ENCODE data around the gene FCRLA.

DNA sequence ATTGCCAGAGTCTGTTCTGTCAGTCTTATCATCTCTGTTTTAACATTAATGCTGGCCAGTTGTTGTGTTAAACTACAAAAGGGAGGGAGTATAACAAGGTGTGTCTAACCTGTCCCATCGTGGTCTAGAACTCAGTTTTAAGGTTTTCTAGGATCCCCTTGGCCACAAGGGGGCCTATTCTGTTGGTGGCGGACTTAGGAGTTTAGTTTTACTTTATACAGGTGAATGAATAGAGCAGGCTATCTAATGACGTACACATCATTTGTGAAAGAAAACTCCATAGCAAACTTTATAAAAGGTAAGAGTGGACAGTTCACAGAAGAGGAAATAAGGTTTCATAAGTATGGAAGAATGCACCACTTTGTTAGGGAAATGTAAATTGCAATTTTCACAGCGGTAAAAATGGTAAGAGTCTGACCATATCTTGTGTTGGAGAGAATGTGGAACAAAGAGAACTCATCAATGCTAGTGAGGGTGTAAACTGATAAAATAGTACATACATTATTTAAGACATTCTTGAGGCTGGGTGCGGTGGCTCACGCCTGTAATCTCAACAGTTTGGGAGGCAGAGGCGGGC, 56.6 kb downstream of the FCRLA start:
- TF ChIP-seq CTCF (IDR thresholded peaks at IDR 0.05) (peak; percentile 56), RCOR1 (IDR thresholded peaks at IDR 0.05; ENCODE audit: low read depth, low read length) (no peak), CEBPB (IDR thresholded peaks at IDR 0.05) (no peak), ZFP36 (IDR thresholded peaks at IDR 0.05; ENCODE audit: borderline replicate concordance, partially characterized antibody) (no peak), RAD21 (conservative IDR thresholded peaks at IDR 0.05 in 1 of 2, IDR thresholded peaks at IDR 0.05 in 1 of 2) (peak; percentile 24 to 35; a peak in 3 of 5 replicates), POLR2A (IDR thresholded peaks at IDR 0.05; ENCODE audit: low read length) (no peak), HOXA7 (CRISPR knock-in tag; IDR thresholded peaks at IDR 0.05) (no peak), CHD4 (IDR thresholded peaks at IDR 0.05; ENCODE audit: borderline replicate concordance) (no peak), BHLHE40 (IDR thresholded peaks at IDR 0.05; ENCODE audit: low read depth, low read length) (no peak)
- TF ChIP-seq, protein P1, sequence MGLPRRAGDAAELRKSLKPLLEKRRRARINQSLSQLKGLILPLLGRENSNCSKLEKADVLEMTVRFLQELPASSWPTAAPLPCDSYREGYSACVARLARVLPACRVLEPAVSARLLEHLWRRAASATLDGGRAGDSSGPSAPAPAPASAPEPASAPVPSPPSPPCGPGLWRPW (IDR thresholded peaks at IDR 0.05): no peak
- TF ChIP-seq, protein P2, sequence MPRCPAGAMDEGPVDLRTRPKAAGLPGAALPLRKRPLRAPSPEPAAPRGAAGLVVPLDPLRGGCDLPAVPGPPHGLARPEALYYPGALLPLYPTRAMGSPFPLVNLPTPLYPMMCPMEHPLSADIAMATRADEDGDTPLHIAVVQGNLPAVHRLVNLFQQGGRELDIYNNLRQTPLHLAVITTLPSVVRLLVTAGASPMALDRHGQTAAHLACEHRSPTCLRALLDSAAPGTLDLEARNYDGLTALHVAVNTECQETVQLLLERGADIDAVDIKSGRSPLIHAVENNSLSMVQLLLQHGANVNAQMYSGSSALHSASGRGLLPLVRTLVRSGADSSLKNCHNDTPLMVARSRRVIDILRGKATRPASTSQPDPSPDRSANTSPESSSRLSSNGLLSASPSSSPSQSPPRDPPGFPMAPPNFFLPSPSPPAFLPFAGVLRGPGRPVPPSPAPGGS (IDR thresholded peaks at IDR 0.05): no peak
- TF ChIP-seq, protein P3, sequence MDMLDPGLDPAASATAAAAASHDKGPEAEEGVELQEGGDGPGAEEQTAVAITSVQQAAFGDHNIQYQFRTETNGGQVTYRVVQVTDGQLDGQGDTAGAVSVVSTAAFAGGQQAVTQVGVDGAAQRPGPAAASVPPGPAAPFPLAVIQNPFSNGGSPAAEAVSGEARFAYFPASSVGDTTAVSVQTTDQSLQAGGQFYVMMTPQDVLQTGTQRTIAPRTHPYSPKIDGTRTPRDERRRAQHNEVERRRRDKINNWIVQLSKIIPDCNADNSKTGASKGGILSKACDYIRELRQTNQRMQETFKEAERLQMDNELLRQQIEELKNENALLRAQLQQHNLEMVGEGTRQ (IDR thresholded peaks at IDR 0.05): no peak

Measured in A549 (cell line).